HFF-Myc (cell line): ENCODE results near the gene TTC8.
"Not testable (repeated sequence)": the region's sequence is repeated elsewhere in the genome, so short reads cannot be mapped to it uniquely, and the experiment has no call there.

Experiments
- DNase-seq: peaks from one replicate; pipeline ENCODE4 v3.0.0-alpha.2; 2011; ENCODE audit warnings: low read depth; ENCODE audit errors: extremely low read depth
- H3K4me3 ChIP-seq: replicated peaks from 2 replicates; pipeline ENCODE4 v1.5.1; 2011; ENCODE audit warnings: low read depth, mild to moderate bottlenecking, control low read depth, low read length
- CTCF ChIP-seq: IDR thresholded peaks from 2 replicates; pipeline ENCODE4 v1.5.1; 2012; ENCODE audit warnings: mild to moderate bottlenecking, low read depth, low read length, control low read depth; ENCODE audit errors: missing control alignments

TTC8 gene

GRCh38 chr14:88804035-88804434 is 20.4 kb upstream of the TTC8 start:
- DNase-seq: no peak

GRCh38 chr14:88804477-88804876 is 20.0 kb upstream of the TTC8 start:
- TF ChIP-seq CTCF: no peak
- H3K4me3 ChIP-seq: no peak overlapping the region
- no peak for DNase-seq

More at GRCh38 chr14:88804035-88804434, 20.4 kb upstream of the TTC8 start:
- no peak for TF ChIP-seq CTCF
- no peak overlapping the region for H3K4me3 ChIP-seq

- TF ChIP-seq CTCF: no peak
- H3K4me3 ChIP-seq: no peak overlapping the region
- DNase-seq: no peak
These were observed 16.1 kb upstream of the TTC8 start for GRCh38 chr14:88808359-88808758.

GRCh38 chr14:88815980-88816379 is 8.5 kb upstream of the TTC8 start:
- no peak for DNase-seq
- TF ChIP-seq CTCF: no peak
- H3K4me3 ChIP-seq: no peak overlapping the region

GRCh38 chr14:88818018-88818417 is 6.4 kb upstream of the TTC8 start:
- no peak for DNase-seq
- no peak for TF ChIP-seq CTCF
- no peak overlapping the region for H3K4me3 ChIP-seq

GRCh38 chr14:88819674-88820073 is 4.8 kb upstream of the TTC8 start:
- H3K4me3 ChIP-seq, DNase-seq: not testable (repeated sequence)

GRCh38 chr14:88821378-88821777 is 3.1 kb upstream of the TTC8 start:
- no peak for TF ChIP-seq CTCF
- no peak for DNase-seq
- no peak overlapping the region for H3K4me3 ChIP-seq
